Sciatic nerve (tissue), 2 donors: ENCODE measurements around the gene GDPD2. TPM values are rescaled to one million over a fixed set of nuclear protein-coding genes. Genes with fewer than 3 reads are reported as not detected.

ENCODE experiments used
- ATAC-seq: fragments of 200-7000 bp; cut with Tn5 transposase; one replicate; pipeline ENCODE4 v1.9.1; 2020; ENCODE audit warnings: mild to moderate bottlenecking, moderate library complexity
- DNase-seq: peaks from one replicate; pipeline ENCODE4 v3.0.0-alpha.2; 2020; ENCODE audit warnings: low spot score
- intact Hi-C: fragments of 100-400 bp; cut with DNase I; formaldehyde crosslinking; loops from one replicate; pipeline ENCODE4 v1.14.2; 2022
- total RNA-seq: library from RNA; stranded (reverse); fragmentation: NEBNext Ultra II Directional; extraction: Animal tissue kit (Norgen Biotek cat#: 25700); gene quantifications from one replicate; pipeline ENCODE4 v1.2.1, GENCODE V29; 2021
- donor health status: DM: no; HTN: no; CAD: no.
- donor health status: DM: no; HTN: no; CAD: no.

The GDPD2 gene
- total RNA-seq, 1 donor from 2014 or later = 0.22 TPM

GRCh38 chrX:70434914-70435586 is 11.9 kb downstream of the GDPD2 start:
- intact Hi-C loops = no loop called here
- ATAC-seq (no peak), DNase-seq (no peak)

- no peak for DNase-seq
- no peak for ATAC-seq
- intact Hi-C loops = no loop called here
These were observed 13.2 kb downstream of the GDPD2 start for GRCh38 chrX:70436343-70436742.

GRCh38 chrX:70437011-70437410 is 13.9 kb downstream of the GDPD2 start:
- ATAC-seq = no peak
- DNase-seq = no peak
- intact Hi-C loops = no loop called here

- intact Hi-C loops = no loop called here
- DNase-seq (no peak), ATAC-seq (no peak)
These were observed 15.0 kb downstream of the GDPD2 start for GRCh38 chrX:70437921-70438665.

GRCh38 chrX:70439016-70439415 is 15.9 kb downstream of the GDPD2 start:
- intact Hi-C loops = no loop called here
- DNase-seq = no peak
- no peak for ATAC-seq

- intact Hi-C loops = no loop called here
These were observed 19.1 kb downstream of the GDPD2 start for GRCh38 chrX:70442224-70442623.

GRCh38 chrX:70444326-70444945 is 21.3 kb downstream of the GDPD2 start, which contains the start of gene DLG3:
TSS of gene DLG3 (plus strand) at chrX:70444835. CDS start at chrX:70445202, 367 bp downstream.
- ATAC-seq (peak; percentile 24), DNase-seq (no peak)
- intact Hi-C loops = no loop called here

More at GRCh38 chrX:70442224-70442623, 19.1 kb downstream of the GDPD2 start:
- ATAC-seq (no peak), DNase-seq (no peak)

GRCh38 chrX:70444946-70445656 is 22.0 kb downstream of the GDPD2 start:
- intact Hi-C loops = no loop called here
- peak; percentile 15 for ATAC-seq
- DNase-seq = no peak

GRCh38 chrX:70445951-70446350 is 22.8 kb downstream of the GDPD2 start:
- ATAC-seq (no peak), DNase-seq (no peak)
- intact Hi-C loops = no loop called here

GRCh38 chrX:70446380-70447350 is 23.6 kb downstream of the GDPD2 start:
- ATAC-seq = no peak
- intact Hi-C loops = no loop called here
- no peak for DNase-seq

- ATAC-seq = no peak
- DNase-seq = no peak
- intact Hi-C loops = no loop called here
These were observed 26.4 kb downstream of the GDPD2 start for GRCh38 chrX:70449457-70449966.

GRCh38 chrX:70452143-70452733 is 29.1 kb downstream of the GDPD2 start:
- ATAC-seq (peak; percentile 46), DNase-seq (peak; percentile 71)
- intact Hi-C loops = no loop called here

- ATAC-seq (no peak), DNase-seq (no peak)
- intact Hi-C loops = no loop called here
These were observed 30.0 kb downstream of the GDPD2 start for GRCh38 chrX:70453024-70453618.

GRCh38 chrX:70454441-70455365 is 31.6 kb downstream of the GDPD2 start:
- peak; percentile 93 for ATAC-seq
- DNase-seq = peak; percentile 80
- intact Hi-C loops = no loop called here

- intact Hi-C loops = no loop called here
- ATAC-seq (peak; percentile 9), DNase-seq (no peak)
These were observed 32.5 kb downstream of the GDPD2 start for GRCh38 chrX:70455366-70456202.

GRCh38 chrX:70456256-70456655 is 33.1 kb downstream of the GDPD2 start:
- ATAC-seq (no peak), DNase-seq (no peak)
- intact Hi-C loops = no loop called here
